Esophagus squamous epithelium (tissue), 4 donors: ENCODE results near the gene AEBP1.

Experiments
- POLR2A ChIP-seq, 4 donors: fragments of 450-650 bp; IDR thresholded peaks; one replicate each; pipeline ENCODE4 v1.6.1; 2017; ENCODE audit warnings: antibody characterized with exemption in 4 of 4, mild to moderate bottlenecking in 4 of 4, moderate library complexity in 3 of 4
- TF ChIP-seq, protein P1 (sequence below), 6 experiments: fragments of 450-650 bp in 4 of 6; fragments of 200-600 bp in 2 of 6; sonication (generic) in 2 of 6; IDR thresholded peaks; one replicate each; pipeline ENCODE4 v1.5.1; 2016 to 2019; ENCODE audit warnings: antibody characterized with exemption in 6 of 6, mild to moderate bottlenecking in 4 of 6, moderate library complexity in 4 of 6

GRCh38 chr7:44098092-44099068 is 5.8 kb upstream of the AEBP1 start:
- TF ChIP-seq, protein P1, sequence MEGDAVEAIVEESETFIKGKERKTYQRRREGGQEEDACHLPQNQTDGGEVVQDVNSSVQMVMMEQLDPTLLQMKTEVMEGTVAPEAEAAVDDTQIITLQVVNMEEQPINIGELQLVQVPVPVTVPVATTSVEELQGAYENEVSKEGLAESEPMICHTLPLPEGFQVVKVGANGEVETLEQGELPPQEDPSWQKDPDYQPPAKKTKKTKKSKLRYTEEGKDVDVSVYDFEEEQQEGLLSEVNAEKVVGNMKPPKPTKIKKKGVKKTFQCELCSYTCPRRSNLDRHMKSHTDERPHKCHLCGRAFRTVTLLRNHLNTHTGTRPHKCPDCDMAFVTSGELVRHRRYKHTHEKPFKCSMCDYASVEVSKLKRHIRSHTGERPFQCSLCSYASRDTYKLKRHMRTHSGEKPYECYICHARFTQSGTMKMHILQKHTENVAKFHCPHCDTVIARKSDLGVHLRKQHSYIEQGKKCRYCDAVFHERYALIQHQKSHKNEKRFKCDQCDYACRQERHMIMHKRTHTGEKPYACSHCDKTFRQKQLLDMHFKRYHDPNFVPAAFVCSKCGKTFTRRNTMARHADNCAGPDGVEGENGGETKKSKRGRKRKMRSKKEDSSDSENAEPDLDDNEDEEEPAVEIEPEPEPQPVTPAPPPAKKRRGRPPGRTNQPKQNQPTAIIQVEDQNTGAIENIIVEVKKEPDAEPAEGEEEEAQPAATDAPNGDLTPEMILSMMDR (IDR thresholded peaks at IDR 0.05): no peak
- no peak for TF ChIP-seq POLR2A (IDR thresholded peaks at IDR 0.05)
